Transverse colon (tissue), 4 donors: ENCODE measurements around the gene SNRPF. TPM values are rescaled to one million over a fixed set of nuclear protein-coding genes. Genes with fewer than 3 reads are reported as not detected.
A peak's percentile ranks its signal among the peaks of the same experiment; 100 is the strongest.
"Not testable (repeated sequence)": the region's sequence is repeated elsewhere in the genome, so short reads cannot be mapped to it uniquely, and the experiment has no call there.

ENCODE experiments used
- DNase-seq: peaks from one replicate; pipeline ENCODE4 v3.0.0-alpha.2; 2019
- H3K27ac ChIP-seq, 4 donors: fragments of 200-600 bp; sonication (generic); 2 replicates each; pipeline ENCODE4 v1.5.1; 2016 to 2018; ENCODE audit warnings: inconsistent platforms in 4 of 4
- H3K27me3 ChIP-seq: fragments of 200-600 bp; sonication (generic); 2 replicates; pipeline ENCODE4 v1.5.1; 2017; ENCODE audit warnings: inconsistent platforms
- H3K36me3 ChIP-seq, 4 donors: fragments of 200-600 bp; sonication (generic); 2 replicates each; pipeline ENCODE4 v1.5.1; 2017 to 2019; ENCODE audit warnings: inconsistent platforms in 4 of 4
- H3K4me1 ChIP-seq, 4 donors: fragments of 200-600 bp; sonication (generic); 2 replicates each; pipeline ENCODE4 v1.5.1; 2017 to 2020; ENCODE audit warnings: inconsistent platforms in 4 of 4
- H3K4me3 ChIP-seq, 4 donors: fragments of 200-600 bp; sonication (generic); 1 replicate in 1 of 4; 2 replicates in 3 of 4; pipeline versions ENCODE4 v1.5.1 to v1.6.1; 2017 to 2019; ENCODE audit warnings: inconsistent platforms in 4 of 4
- H3K9me3 ChIP-seq, 2 donors: fragments of 200-600 bp; sonication (generic); 2 replicates each; pipeline ENCODE4 v1.5.1; 2017 to 2019; ENCODE audit warnings: inconsistent platforms in 2 of 2
- EP300 ChIP-seq: sonication (generic); formaldehyde crosslinking; IDR thresholded peaks from one replicate; pipeline ENCODE4 v1.6.1; 2017; ENCODE audit warnings: antibody characterized with exemption, low read depth
- POLR2A ChIP-seq: fragments of 450-650 bp; IDR thresholded peaks from one replicate; pipeline ENCODE4 v1.6.1; 2016; ENCODE audit warnings: antibody characterized with exemption, mild to moderate bottlenecking, moderate library complexity
- POLR2AphosphoS5 ChIP-seq, 3 donors: sonication (generic); formaldehyde crosslinking; IDR thresholded peaks; one replicate each; pipeline ENCODE4 v1.6.1; 2016; ENCODE audit warnings: antibody characterized with exemption in 3 of 3
- WGBS, 2 donors: methylation state at CpG; one replicate each; pipeline ENCODE4 v1.1.5; 2018; ENCODE audit warnings: low coverage in 1 of 2; 5-methylcytosine and 5-hydroxymethylcytosine counted together
- in situ Hi-C, 4 donors: fragments of 200-750 bp; cut with MboI; loops; one replicate each; pipeline versions ENCODE4 v1.15.0 to v1.15.1; 2017; ENCODE audit warnings: low sequenced_read_pairs in 3 of 4, low pct_ligation_motif_present in 1 of 4, low pct_unique_long_range_greater_than_20kb in 1 of 4
- intact Hi-C: fragments of 100-400 bp; cut with DNase I; formaldehyde crosslinking; loops from one replicate; pipeline ENCODE4 v1.15.1; 2023; ENCODE audit warnings: low total_unique reads
- total RNA-seq, 4 donors: library from RNA; depleted of rRNA; stranded (reverse); fragments of >200 nt; gene quantifications; one replicate each; pipeline ENCODE4 v1.1.0, GENCODE V29; 2016
- TF ChIP-seq, protein P1 (sequence below), 5 experiments: fragments of 200-600 bp in 3 of 5; fragments of 450-650 bp in 2 of 5; sonication (generic) in 3 of 5; IDR thresholded peaks; 1 replicate in 2 of 5; 2 replicates in 3 of 5; pipeline ENCODE4 v1.5.1; 2016 to 2017; ENCODE audit warnings: antibody characterized with exemption in 5 of 5, inconsistent platforms in 3 of 5, mild to moderate bottlenecking in 2 of 5, moderate library complexity in 1 of 5

Gene SNRPF
- total RNA-seq: 1 to 10 TPM in 2 of 4 donors, not detected in 2; 4.8 to 8.3 TPM

DNA sequence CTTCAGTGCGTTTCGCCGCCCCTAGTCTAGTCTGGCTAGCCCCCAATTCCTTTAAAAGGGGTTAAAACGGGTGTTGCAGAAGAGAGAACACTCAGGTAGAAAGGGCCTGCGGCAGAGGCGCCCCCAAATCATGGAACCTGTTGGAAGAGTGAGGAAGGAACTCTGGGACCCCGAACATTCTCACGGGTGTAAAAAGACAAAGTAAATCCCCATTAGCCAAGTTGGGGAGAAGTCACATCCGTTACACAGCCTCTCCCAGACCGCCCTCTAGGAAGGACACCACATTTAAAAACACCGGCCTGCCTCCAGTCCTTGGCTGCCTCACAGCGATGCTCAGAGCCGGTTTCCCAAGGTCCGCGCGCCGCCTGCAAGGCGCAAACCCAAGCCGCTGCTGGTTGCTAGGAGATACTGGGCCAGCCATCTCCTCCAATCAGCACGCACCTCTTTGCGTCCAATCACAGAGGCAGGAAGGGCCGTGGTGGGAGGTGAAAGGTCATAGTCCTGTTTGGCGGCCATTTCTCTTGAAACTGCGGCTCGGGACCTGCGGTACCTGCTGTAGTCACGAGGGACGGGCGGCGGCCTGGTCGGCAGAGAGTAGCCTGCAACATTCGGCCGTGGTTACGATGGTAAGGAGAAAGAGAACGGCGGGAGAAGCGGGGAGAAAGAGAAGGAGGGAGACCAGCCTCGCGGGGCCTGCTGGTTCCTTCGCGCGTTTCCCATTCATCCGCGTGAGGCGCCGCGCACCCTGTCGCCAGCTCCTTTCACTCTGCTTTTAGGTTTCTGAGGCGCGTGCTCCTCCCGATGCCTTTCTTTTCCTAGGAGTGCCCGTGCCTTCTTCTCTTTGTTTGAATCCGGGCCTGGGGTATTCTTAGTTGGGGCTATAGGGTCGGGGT lies at the start of gene SNRPF:
Gene SNRPF, plus strand, starts transcription at position 502 of the 893 bp plus-strand sequence. Its CDS starts 122 bp downstream, at position 624.
- intact Hi-C loops (no loop called here), in situ Hi-C loops (no loop called here)
- Histone ChIP-seq H3K27ac (peak within 1 kb of the TSS; percentile 81 to 90 (median 86)), H3K9me3 (no peaks in the 10 kb centered on the region), H3K36me3 (peaks cover 0 to 12% (median 0%) of the 10 kb centered on the region in 4 donors), H3K27me3 (no peaks in the 10 kb centered on the region), H3K4me3 (peak within 1 kb of the TSS; percentile 65 to 82 (median 76)), H3K4me1 (peaks cover 7 to 19% (median 15%) of the 10 kb centered on the region in 4 donors)
- 0 to 3% methylated on average over 2 to 54 of the region's 54 CpGs for WGBS, 2 donors
- TF ChIP-seq EP300 (no peak), POLR2A (peak; percentile 48), POLR2AphosphoS5 (IDR thresholded peaks at IDR 0.05) (peak; percentile 37 to 72 (median 69))
- TF ChIP-seq, protein P1, sequence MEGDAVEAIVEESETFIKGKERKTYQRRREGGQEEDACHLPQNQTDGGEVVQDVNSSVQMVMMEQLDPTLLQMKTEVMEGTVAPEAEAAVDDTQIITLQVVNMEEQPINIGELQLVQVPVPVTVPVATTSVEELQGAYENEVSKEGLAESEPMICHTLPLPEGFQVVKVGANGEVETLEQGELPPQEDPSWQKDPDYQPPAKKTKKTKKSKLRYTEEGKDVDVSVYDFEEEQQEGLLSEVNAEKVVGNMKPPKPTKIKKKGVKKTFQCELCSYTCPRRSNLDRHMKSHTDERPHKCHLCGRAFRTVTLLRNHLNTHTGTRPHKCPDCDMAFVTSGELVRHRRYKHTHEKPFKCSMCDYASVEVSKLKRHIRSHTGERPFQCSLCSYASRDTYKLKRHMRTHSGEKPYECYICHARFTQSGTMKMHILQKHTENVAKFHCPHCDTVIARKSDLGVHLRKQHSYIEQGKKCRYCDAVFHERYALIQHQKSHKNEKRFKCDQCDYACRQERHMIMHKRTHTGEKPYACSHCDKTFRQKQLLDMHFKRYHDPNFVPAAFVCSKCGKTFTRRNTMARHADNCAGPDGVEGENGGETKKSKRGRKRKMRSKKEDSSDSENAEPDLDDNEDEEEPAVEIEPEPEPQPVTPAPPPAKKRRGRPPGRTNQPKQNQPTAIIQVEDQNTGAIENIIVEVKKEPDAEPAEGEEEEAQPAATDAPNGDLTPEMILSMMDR (IDR thresholded peaks at IDR 0.05): peak in 3 of 5 experiments; percentile 14 to 38 (median 37)
- DNase-seq: peak; percentile 97

DNA sequence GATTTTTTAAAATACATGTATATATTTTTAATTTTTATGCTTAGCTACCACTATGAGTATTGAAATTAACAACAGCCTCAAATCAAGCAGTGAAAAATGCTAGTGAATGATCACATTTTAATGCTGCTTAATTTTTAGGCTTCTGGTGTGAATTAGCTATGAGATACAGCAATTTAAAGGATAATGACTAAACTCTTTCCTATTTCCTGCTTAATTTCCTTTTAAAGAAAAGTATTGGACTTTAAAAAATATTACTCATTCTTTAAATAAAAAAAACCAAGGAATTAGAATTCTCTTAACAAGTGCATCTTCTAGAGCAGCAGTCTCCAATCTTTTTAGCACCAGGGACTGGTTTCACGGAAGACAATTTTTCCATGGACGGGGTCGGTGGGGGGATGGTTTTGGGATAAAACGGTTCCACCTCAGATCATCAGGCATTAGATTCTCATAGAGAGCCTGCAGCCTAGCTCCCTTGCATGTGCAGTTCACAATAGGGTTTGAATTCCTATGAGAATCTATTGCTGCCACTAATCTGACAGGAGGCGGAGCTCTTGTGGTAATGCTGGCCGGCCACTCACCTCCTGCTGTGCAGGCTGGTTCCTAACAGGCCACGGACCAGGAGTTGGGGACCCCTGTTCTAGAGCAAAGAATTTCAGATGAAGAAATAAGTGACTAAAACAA lies 49.6 kb upstream of the SNRPF start:
- WGBS, 2 donors: 88 to 97% methylated on average over 6 to 7 of the region's 7 CpGs
- no peaks in the 10 kb centered on the region for H3K27me3 ChIP-seq
- no peak for DNase-seq
- in situ Hi-C loops (loop anchor here in 2 of 4 donors (10.0 to 25.0 kb wide), 2 partner anchors 184 to 222 kb away; no protein-coding TSS in a partner anchor), intact Hi-C loops (no loop called here)
- TF ChIP-seq POLR2A: no peak
- no peak for TF ChIP-seq POLR2AphosphoS5 (IDR thresholded peaks at IDR 0.05)
- TF ChIP-seq EP300: no peak
- TF ChIP-seq, protein P1 (IDR thresholded peaks at IDR 0.05): no peak
- peaks cover 0 to 17% (median 9%) of the 10 kb centered on the region in 4 donors for H3K4me1 ChIP-seq
- H3K4me3 ChIP-seq: no peak overlapping the region
- H3K36me3 ChIP-seq: no peaks in the 10 kb centered on the region
- no peak overlapping the region for H3K27ac ChIP-seq
- no peaks in the 10 kb centered on the region for H3K9me3 ChIP-seq

DNA sequence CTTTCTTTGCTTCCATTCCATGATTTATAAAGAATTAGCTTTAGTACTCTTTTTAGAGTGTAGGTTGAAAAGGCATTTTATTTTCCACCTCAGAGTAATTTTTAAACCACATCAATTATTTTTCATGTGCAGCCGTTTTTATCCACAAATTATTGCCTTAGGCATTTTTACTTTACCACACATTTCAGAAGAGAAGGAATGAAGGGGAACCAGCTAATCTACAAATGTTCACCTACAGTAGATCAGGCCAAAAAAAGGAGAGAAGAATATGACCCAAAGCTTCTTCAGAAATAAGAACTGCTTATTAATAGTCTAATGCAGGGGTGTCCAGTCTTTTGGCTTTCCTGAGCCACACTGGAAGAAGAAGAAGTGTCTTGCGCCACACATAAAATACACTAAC lies 48.3 kb upstream of the SNRPF start:
- H3K27ac ChIP-seq: no peak overlapping the region
- H3K27me3 ChIP-seq: no peaks in the 10 kb centered on the region
- intact Hi-C loops: loop anchor here (10.0 kb wide), 1 partner anchor 226 kb away; no protein-coding TSS in a partner anchor
- no peak for TF ChIP-seq POLR2A
- TF ChIP-seq EP300: no peak
- no peak for TF ChIP-seq POLR2AphosphoS5 (IDR thresholded peaks at IDR 0.05)
- TF ChIP-seq, protein P1 (IDR thresholded peaks at IDR 0.05): no peak
- DNase-seq: no peak
- WGBS, 2 donors: 76 to 80% methylated on average over 2 of the region's 2 CpGs
- H3K4me1 ChIP-seq: peaks cover 0 to 15% (median 6%) of the 10 kb centered on the region in 4 donors
- in situ Hi-C loops: loop anchor here in 3 of 4 donors (10.0 to 25.0 kb wide), 3 partner anchors 186 to 223 kb away; no protein-coding TSS in a partner anchor
- no peaks in the 10 kb centered on the region for H3K9me3 ChIP-seq
- H3K36me3 ChIP-seq: no peaks in the 10 kb centered on the region
- H3K4me3 ChIP-seq: no peak overlapping the region

DNA sequence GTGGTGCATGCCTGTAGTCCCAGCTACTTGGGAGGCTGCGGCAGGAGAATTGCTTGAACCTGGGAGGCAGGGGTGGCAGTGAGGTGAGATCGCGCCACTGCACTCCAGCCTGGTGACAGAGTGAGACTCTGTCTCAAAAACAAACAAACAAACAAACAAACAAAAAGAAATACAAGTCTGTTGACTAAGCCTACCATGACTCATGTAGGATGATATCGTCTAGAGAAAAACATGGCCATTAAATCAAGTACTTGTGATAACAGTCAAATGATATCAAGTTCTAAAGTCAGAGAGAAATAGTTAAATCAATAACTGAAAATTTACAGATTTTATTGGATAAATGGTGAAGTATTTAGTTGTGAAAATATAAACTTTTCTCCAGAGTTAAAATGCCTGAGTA lies 46.6 kb upstream of the SNRPF start:
- H3K4me1 ChIP-seq, H3K9me3 ChIP-seq, H3K27me3 ChIP-seq, DNase-seq, H3K27ac ChIP-seq, H3K36me3 ChIP-seq, H3K4me3 ChIP-seq: not testable (repeated sequence)
- intact Hi-C loops (loop anchor here (10.0 kb wide), 1 partner anchor 227 kb away; no protein-coding TSS in a partner anchor), in situ Hi-C loops (loop anchor here in 3 of 4 donors (10.0 to 25.0 kb wide), 3 partner anchors 187 to 225 kb away; no protein-coding TSS in a partner anchor)
- WGBS, 2 donors: 81 to 89% methylated on average over 4 of the region's 4 CpGs
